IPS-18c (cell line): ENCODE measurements around the gene SIGLEC15.
"Not testable (repeated sequence)": the region's sequence is repeated elsewhere in the genome, so short reads cannot be mapped to it uniquely, and the experiment has no call there.

Experiments used
- H3K4me3 ChIP-seq: 2 replicates; pipeline ENCODE4 v1.7.0; 2013; ENCODE audit warnings: low read depth, mild to moderate bottlenecking, low read length, moderate library complexity; ENCODE audit not compliant: insufficient read depth
- H3K9me3 ChIP-seq: one replicate; pipeline ENCODE4 v1.6.1; 2013; ENCODE audit warnings: mild to moderate bottlenecking, low read length, moderate library complexity; ENCODE audit not compliant: control insufficient read depth, insufficient read depth

Gene SIGLEC15

DNA sequence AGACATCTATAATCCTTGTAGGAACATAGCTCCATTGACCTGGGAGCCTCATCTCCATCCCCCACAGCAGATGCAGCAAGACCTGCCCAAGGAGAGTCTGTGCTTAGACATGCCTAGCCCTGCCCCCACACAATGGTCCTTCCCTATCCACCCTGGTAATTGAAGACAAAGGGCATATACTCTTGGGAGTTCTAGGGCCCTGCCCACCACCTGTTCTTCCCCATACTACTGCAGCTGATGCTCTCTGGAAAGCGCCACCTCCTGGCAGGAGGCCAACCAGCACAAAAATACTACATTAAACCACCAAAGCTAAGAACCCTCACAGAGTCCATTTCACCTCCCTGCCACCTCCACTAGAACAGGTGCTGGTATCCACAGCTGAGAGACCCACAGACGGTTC lies 18.3 kb upstream of the SIGLEC15 start:
- not testable (repeated sequence) for H3K9me3 ChIP-seq, H3K4me3 ChIP-seq

DNA sequence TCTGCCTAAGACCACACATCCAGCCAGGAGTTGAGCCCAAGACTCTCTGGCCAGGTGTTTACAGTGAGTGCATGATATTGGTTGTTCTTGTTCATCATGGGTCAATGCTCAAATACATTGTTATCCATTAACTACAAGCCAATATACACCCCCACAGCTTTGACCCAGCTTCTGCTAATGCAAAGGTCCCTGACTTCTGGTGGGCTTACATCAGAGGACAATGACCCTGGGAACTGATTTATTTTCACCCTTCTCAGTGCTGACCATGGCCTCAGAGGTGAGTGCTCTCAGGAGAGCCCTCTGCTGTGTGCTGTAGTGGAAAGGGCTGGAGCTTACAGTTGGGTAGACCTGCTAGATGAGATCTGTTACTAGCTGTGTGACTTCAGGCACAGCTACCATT lies 10.7 kb upstream of the SIGLEC15 start:
- not testable (repeated sequence) for H3K9me3 ChIP-seq, H3K4me3 ChIP-seq

DNA sequence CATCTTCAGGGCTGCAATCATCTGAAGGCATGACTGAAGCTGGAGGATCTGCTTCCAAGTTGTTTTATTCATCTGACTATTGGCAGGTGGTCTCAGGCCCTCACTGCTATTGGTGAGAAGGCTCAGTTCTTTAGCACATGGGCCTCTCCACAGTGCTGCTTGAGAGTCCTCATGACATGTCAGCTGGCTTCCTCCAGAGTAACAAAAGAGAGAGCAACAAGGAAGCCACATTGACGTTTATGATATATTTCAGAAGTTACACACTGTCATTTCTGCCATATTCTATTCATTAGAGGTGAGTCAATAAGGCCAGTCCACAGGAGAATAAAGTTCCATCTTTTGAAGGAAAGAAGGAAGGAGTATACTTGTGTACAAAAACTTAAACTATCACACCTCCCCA lies 7.9 kb upstream of the SIGLEC15 start:
- H3K9me3 ChIP-seq, result no peaks in the 10 kb centered on the region
- H3K4me3 ChIP-seq, result no peak overlapping the region

DNA sequence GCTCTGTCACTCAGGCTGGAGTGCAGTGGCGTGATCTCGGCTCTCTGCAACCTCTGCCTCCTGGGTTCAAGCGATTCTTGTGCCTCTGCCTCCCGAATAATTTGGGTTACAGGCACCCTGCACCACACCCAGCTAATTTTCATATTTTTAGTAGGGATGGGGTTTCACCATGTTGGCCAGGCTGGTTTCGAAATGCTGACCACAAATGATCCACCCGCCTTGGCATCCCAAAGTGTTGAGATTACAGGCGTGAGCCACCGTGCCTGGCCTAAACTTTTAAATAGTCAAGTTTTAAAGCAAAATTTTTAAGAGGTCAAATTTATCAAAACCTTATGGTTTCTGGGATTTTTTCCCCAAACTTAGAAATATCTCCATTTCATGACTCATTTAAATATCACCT lies 6.7 kb upstream of the SIGLEC15 start:
- H3K9me3 ChIP-seq, H3K4me3 ChIP-seq: not testable (repeated sequence)

DNA sequence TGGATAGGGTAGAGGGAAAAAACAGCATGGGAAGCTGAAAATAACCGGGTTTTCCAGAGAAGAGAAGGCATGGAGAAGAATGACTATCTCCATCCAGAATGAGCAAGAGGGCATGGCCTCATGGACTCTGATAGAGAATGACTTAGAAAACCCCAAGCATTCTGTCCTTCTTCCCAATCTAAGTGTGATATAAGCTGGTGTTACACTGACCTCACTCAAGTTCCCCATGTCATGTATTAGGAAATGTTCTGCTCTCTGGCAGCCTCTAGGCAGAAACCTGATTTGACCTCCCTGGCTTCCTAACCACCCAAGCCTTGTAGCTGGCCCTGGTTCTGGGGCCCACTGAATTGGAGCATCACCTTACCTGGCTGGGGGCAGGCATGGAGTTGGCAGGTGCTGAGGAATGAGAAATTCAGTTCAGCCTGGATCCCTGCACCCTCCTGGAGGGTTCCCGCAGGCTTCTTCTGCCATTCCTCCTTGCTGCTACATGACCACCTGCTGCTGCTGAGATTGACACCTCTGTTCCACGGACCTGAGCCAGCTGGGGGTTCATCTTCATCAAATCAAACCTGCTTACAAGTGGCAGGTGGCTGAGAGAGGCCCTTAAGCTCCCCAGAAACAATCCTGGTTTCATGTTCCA lies 5.2 kb upstream of the SIGLEC15 start:
- Histone ChIP-seq H3K4me3 (no peak overlapping the region), H3K9me3 (no peaks in the 10 kb centered on the region)

DNA sequence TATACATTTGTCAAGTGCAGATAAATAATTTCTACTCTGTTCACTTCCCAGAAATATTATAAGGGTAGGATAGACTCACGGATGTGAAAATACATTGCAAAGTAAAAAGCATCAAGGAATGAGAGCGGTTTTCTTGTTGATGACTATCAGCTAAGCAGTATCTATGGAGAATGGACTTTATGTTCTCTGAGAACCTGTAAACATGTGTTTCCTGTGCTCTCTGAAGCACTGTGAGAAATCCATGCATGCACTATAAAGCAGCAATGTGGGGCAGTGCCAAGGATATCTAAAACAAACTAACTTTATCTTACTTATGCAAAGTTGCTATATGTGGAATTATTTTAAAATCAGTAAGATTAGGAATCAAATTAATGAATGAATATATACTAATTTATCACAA lies 4.4 kb upstream of the SIGLEC15 start:
- H3K9me3 ChIP-seq, result no peaks in the 10 kb centered on the region
- H3K4me3 ChIP-seq, result no peak overlapping the region

DNA sequence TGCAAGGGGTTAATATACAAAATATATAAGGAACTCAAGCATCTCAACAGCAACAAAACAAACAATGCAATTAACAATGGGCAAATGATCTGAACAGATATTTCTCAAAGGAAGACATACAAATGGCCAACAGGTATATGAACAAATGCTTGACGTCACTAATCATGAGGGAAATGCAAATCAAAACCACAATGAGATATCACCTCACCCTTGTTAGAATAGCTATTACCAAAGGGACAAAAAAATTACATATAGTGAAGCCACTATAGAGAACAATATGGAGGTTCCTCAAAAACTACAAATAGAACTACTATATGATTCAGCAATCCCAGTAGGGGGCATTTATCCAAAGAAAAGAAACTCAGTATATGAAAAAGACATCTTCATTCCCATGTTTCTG lies 3.8 kb upstream of the SIGLEC15 start:
- Histone ChIP-seq H3K9me3 (no peaks in the 10 kb centered on the region), H3K4me3 (no peak overlapping the region)

DNA sequence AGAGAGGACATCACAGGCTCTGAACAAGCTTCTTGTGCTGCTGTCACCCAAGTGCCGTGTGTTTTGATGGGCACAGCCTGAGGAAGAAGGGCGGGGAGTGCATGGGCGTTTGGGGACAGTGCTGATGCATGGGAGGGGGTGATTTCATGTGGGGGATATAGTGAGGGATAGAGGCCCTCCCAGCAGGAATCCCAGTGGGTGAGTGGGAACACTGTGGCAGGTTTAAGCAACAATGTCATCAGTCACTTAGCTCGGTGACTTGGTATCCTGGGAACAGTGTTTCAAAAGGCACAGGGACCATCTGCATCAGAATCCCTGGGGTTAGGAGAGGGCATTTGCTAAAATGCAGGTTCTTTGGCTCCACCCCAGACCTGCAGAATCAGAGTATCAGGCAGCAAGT lies 609 bp downstream of the SIGLEC15 start:
- H3K4me3 ChIP-seq, result no peak overlapping the region
- H3K9me3 ChIP-seq, result no peaks in the 10 kb centered on the region

DNA sequence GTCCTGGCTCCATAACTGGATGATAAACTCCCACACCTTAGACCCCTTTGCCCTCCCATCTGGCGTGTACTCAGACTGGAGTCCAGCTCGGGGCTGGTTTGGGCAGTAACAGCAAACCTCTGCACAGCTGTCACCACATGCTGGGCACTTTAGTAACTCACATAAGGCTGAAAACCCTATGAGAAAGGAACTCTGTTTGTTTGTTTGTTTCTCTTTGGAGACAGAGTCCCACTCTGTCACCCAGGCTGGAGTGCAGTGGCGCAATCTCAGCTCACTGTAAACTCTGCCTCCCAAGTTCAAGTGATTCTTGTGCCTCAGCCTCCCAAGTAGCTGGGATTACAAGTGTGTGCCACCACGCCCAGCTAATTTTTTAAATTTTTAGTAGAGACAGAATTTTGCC lies 1.2 kb downstream of the SIGLEC15 start:
- not testable (repeated sequence) for H3K9me3 ChIP-seq, H3K4me3 ChIP-seq

DNA sequence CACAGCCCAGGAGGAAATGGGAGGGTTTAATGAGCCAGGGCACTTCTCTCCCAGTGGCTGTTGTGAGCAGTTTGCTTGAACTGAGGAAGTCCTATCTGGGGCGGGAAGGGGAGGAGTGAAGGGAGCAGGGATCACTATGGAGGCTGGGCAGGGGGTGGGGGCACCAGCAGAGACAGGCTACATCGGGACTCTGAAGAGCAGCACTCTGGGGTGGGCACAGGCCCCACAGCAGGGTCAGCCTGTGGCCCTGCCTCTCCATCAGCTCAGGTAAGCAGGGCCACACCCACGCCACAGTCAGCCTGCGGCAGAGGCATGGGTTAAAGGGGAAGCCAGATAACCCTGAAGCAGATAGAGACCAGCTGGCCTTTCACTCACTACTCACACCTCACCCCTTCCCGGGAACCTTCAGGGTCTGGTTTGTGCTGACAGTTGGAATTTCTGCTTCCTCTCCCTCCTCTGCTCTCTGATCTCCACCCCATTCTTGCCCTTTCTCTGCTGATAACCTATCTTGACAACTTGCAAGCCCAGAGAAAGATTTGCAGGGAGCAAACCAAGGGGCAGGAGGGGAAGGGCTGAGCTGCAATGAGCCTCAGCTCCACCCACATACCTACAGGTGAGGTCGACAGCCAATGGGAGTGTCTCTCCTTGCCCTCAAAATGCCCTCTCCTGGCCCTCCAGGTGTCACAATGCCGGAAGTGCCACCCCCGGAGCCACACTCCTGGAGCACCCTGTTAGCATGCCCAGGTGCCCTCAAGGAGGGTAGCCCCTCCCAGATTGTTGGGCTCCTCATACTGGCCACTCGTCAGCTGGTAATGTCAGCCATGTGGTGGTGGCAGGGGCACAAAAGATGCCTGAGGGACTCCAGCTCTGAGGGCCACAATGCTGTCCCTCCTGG lies 3.7 kb downstream of the SIGLEC15 start:
- H3K4me3 ChIP-seq, result no peak overlapping the region

DNA sequence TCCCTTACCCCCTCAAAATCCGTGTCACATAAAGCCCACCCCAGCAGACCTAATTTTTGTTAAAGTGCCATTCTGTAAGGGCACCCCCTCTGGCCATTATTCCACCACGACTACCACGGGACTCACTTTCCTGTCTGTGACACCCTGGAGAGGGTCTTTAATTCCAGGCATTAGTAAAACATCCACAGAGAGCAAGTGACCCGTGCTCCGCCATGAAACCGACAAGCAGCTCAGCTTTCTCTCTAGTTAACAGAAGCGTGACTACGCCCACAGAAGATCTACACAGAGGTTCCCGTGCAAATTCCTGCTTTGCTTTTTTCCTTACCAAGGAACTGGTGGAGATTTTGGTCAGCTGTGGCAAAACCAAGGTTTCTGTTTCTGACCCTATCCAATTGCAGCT lies 4.4 kb downstream of the SIGLEC15 start:
- Histone ChIP-seq H3K4me3 (no peak overlapping the region), H3K9me3 (no peaks in the 10 kb centered on the region)

More for the DNA sequence above, 3.7 kb downstream of the SIGLEC15 start:
- H3K9me3 ChIP-seq, result no peaks in the 10 kb centered on the region

DNA sequence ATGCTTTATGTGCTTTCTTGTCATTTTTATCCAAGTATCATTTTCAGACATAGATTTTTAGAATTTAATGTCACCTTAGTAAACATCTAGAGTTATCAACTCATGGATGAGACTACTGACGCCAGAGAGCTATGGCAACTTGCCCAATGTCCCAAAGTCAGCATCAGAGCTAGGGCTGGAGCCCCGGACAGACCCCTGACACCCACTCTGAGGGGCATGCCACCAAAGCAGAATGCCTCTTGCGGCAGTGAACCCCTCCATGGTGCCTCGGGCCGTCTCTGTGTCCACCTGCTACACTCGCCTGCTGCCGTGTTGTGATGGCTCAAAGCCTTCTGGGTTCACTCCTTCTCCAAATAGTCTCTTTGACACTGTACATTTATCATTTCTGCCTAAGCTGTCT lies 5.4 kb downstream of the SIGLEC15 start:
- Histone ChIP-seq H3K4me3 (no peak overlapping the region), H3K9me3 (no peaks in the 10 kb centered on the region)

DNA sequence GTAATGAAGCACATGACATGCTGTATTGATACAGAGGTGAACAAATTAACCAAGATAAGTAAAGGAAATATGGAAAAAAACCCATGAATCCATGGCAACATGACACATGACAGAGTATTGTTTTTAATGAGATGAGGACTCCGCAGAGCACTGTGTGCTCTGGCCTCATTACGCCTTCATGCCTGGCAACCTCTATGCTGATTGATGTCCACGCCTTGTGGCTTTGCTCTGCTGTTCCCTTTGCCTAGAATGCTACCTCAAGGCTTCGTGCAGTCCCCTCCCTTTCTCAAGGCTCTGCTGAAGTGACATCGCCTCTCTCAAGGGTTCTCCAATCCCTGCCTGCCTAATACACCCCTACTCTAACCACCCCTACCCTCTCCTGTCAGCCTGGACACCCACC lies 8.4 kb downstream of the SIGLEC15 start:
- Histone ChIP-seq H3K4me3 (no peak overlapping the region), H3K9me3 (peaks cover 3% of the 10 kb centered on the region)

DNA sequence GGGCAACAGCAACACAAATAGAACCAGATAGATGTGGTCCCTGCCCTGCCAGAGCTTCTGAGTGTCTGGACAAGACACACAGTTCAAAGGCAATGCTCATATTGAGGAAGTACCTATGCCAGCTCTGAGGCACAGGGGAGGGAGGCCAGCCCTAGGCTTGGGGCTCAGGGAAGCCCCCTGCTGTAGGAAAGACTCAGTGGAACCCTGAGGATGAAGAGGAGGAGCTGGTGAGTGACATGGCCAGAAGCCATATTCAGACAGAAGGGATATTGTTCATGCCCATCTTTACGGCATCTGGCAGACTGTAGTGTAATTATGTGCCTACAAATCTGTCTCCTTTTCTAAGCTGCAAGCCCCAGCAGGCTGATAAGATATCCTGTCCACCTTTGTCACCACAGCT lies 8.8 kb downstream of the SIGLEC15 start:
- peaks cover 3% of the 10 kb centered on the region for H3K9me3 ChIP-seq

DNA sequence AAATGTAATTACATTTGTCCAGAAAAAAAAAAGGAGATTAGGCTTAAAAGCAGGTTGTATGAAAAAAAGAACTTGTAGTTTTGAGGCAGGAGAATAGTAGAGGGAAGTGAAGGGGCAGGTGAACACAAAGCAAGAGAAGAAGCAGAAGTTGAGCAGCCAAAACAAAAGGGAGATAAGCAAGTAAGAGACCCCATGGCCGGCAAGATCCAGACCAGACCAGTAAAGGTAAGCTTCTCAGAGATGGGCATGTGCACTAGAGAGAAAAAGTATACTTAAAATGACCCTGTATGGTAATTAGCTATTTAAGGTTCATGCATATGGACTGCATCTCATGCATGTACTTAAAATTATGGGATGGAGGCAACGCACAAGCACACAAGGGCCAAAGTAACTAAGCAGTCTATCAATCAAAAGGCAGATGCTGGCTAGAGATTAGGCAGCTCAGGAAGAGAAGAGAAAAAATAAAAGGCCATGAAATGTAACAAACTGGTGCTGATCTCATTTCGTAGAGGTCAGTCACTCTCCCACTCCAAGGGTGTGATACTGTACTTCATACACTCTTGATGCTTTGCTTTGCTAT lies 9.7 kb downstream of the SIGLEC15 start:
- H3K4me3 ChIP-seq, result no peak overlapping the region
- peaks cover 3% of the 10 kb centered on the region for H3K9me3 ChIP-seq

More for the DNA sequence above, 8.8 kb downstream of the SIGLEC15 start:
- no peak overlapping the region for H3K4me3 ChIP-seq

DNA sequence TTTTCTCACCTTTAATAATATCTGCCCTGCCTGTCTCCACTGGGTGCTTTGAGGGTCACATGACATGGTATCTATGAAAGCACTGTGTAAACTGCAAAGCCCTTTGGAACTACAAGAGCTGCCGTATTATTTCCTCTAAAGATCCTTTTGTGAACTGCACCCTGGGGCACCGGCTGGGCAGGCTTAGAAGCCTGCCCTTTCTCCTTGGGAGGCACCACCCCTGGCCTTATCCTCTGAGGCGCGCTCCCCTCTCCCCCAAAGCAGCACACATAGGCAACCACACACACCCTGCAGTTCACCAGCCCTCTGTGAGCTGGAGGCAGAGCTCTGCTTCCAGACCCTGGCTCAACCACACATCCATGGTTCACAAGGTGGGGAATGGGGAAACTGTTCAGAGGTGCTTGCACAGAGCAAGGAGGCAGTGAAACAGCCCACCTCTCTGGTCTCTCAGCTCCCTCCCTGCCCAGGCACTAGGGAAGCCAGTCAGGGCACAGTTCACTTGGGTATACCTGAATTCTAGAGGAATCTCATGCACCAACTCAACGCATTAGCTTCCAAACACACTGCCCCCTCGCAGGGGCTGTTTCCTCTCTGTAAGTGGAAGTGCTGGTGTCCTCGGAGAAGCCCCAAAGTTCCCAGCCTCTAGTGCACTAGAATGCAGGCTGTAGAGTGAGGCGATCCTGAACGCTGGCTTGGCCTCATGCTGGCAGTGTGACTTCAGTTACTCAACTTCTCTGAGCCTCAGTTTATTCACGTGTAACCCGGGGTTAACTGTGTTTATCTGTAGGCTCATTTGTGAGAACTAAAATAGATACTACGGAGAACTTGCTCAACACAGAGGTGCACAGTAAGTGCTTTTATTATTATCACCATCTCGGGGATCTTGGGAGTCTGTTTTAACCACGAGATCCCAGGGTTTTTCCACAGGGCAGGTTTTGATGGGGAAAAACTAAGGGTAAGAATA lies 11.0 kb downstream of the SIGLEC15 start:
- Histone ChIP-seq H3K4me3 (peak overlapping the region; percentile 58), H3K9me3 (peaks cover 3% of the 10 kb centered on the region)
